NCI-H526 (cell line): ENCODE results near the gene OSBPL2.

Experiments
- DNase-seq, 2 experiments: peaks; one replicate each; lab custom pipeline; 2025; lab: John Stamatoyannopoulos, UW

The OSBPL2 gene

DNA sequence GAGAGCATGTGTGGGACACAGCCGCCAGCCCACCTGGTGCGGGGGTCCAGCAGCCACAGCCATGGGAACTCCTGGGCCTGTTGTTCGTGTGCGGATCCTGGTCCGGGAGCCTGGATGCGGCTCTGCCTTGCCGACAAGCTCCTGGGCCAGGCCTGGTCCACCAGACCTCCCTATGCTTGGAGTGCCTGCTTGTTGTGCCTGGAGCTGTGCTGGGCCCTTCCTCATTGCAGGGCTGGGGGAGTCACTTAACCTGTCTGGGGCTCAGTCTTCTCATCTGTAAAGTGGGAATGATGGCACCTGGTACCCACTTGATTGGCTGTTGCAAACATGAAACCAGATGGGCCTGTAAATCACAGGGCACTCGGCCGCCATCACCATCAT lies 2.6 kb upstream of the OSBPL2 start:
- no peak for DNase-seq

DNA sequence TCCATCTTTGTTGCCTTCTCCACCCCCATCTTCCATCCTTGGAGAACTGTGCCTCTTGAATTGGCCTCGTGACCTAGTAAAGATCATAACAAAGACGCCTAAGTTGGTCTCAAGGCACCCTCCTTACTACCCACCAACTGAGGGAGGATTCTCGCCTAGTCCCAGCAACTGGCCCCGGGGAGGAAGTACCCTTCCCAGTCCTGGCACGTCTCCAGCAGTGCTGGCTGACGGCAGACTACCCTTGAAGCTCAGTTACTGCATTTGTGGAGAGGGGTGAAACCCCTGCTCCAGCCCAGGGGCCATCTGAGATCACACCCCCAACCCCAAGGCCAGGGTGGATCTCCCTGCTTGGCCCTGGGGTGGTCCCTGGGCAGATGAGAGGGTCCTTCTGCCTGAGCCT lies 2.1 kb upstream of the OSBPL2 start:
- DNase-seq = no peak

DNA sequence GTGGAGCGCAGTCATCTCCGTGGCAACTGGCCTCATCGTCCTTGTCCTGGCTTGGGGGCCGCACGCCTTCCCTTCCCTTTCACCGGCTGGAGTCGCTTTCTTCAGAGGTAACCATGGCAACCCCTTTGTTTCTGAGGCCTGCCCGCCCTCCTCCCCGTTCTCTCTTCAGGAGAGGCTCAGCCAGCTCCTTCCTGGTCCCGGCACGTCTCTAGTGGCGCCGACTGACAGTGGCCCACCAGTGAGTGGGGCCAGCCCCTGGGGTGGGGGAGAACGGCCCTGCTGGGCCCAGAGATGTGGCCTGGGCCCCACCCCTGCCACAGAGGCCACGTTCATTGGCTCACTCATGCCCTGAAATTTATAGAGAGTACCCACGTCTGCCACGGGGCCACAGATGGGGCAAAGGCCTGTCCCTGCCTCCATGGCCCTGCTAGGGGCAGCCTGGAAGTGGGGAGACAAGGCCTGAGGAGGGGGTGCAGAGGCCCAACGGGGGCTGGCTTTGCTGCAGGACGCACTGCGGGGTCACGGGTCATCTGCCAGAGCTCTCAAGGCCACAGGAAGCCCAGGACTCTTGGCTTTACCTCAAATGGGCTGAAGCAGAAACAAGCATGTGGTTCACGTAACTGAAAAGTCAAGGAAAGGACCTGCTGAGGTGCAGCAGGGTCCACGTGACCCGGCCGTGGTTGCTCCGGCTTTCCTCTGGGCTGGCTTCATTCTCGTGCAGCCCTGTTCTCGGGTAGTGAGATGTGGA lies 1.4 kb upstream of the OSBPL2 start:
- DNase-seq = no peak

DNA sequence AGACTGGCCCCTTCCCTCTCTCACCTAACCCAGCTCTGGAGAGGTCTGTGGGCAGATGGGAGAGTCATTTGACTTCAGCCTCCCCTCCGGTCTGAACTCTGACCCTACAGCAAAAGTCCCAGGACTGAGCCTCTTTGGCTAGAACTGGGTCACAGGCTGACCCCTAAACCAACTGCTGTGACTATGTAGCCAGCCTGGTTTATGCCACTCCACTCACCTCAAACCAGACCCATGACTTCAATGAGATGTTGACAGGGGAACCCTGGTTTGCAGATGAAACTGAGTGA lies 864 bp upstream of the OSBPL2 start:
- DNase-seq = no peak

DNA sequence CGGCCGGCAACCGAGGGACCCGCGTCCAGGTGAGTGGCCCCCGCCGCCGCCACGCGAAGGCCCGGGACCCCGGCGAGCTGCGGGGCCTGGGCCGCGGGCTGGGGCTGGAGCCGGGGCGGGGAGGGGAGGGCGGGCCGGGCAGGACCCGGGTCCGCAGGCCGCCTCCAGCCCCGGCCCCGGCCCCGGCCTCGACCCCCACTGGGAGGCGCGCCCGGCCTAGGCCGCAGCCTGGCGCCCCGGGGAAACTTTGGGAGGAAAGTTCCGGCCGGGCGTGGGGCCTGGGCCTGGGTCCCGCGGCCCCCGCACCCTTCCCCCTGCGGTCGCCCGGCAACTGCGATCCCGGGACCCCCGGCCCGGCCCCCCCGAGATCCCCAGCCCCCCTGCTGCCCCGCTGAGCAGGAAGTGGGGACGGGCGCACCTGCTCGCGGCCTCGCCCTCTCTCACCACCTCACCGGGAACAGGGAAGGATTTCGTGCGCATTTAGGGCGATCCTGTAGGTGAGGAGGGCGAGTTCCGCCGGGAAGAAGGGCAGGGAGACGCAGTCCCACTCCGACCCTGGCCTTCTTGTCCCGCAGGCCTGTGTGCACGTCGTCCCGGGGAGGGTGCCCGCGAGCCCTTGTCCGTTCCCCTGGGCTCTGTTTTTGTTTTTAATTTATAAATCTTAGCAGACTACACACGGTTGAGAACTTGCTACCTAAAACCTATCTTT lies 402 bp downstream of the OSBPL2 start:
- DNase-seq = peak in 1 of 2 experiments; percentile 53

DNA sequence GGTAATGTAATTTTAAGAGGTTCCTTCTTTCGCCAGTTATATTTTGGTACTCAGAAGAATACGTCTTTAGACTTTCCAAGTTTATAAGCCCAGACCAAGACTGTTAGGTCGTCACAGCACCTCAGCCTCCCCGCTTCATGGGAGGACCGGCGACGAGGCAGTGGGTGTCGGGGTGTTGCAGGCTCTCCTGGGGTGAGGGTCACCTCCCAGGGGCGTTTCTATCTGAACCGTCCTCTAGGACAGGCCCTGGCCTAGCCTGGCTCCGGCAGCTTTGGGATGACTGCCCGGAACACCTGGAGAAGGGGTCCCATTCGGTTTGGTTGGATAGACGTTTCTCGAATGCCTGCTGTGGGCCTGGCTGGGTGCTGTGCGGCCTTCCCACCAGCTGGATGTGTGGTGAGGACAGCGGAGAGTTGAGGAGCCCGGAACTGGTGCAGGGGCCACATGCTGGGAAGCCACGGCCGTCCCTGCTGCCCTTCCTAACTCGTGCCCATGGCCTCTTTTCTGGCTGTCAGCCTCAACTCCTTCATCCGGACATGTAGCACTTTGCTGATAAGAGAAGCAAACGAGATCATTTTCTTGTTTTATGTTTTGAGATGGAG lies 1.1 kb downstream of the OSBPL2 start:
- no peak for DNase-seq

DNA sequence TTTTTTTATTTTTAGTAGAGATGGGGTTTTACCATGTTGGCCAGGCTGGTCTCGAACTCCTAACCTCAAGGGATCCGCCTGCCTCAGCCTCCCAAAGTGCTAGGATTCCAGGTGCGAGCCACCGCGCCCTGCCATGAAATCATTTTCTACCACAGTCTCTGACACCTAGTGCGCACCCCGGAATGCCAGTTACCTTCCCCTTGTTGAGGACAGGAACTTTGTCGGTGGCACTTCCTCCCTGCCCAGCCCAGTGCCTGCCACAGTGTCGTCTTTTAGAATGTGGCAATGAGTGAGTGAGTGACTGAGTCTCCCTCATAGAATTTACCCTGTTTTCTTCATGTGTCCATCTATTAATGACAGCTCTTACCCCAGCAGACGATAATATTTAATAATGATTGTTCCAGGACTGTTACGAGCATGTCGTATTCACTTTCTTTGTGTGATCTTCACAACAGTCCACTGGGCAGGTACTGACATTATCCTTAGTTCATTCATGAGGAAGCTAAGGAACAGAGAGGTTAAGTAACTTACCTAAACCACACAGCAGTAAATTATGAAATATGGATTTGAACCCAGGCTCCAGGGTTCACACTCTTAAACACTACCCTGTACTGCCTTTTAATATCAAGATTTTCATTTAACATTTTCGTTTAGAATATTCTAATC lies 1.8 kb downstream of the OSBPL2 start:
- no peak for DNase-seq

DNA sequence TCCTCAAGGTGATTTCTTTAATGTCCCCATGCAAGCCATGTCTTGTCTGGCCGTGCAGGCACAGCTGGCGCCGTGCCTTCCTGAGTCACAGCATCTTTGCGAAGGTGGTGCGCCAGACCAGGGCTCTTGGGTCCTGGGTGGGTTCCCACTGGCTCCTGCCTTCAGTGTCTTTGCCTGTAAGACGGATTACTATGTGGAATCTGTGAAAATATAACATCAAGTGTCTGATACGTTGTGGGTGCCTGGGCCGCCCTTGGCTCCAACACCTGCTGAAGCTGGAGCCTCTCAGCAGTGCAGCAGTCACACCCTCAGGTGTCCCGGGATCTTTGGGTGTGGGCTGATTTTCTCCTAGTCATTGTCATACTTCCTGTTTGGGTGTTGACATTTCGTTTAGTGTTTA lies 3.2 kb downstream of the OSBPL2 start:
- no peak for DNase-seq

DNA sequence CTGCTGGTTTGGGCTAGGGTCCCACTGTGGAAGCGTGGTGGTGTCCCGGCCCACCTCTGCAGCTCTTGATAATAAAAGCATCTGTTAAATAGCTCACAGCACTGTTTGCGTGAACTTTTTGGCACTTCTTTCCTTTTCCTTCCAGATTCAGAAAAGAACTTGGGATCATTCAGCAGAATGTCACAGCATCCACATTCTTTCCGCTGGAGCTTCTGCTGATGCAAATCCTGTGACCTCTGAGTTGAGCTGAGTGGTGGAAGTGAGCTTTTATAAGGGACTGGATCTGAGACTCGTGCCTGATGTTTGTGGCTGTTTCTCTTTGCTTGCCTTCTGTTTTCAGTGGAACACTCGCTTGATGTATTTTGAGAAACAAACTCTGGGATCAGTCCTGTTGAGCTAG lies 3.9 kb downstream of the OSBPL2 start:
- DNase-seq = no peak

DNA sequence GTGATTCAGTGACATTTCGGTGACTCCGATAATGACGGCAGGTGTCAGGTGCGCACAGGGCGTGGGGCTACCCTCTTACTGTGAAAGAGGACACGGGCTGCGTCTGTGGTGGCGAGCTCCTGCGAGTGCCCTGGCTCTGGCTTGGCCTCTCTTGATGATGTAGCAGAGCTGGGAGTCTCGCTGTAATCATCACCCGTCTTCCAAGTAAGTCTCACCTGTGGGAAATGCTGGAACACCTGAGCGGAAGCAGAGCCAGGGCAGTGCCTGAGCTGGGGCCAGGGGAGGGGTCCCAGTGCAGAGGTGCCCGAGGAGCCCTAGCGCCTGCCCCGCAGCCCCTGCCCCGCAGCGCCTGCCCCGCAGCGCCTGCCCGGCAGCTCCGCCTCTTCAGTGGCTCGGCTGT lies 4.8 kb downstream of the OSBPL2 start:
- no peak for DNase-seq

DNA sequence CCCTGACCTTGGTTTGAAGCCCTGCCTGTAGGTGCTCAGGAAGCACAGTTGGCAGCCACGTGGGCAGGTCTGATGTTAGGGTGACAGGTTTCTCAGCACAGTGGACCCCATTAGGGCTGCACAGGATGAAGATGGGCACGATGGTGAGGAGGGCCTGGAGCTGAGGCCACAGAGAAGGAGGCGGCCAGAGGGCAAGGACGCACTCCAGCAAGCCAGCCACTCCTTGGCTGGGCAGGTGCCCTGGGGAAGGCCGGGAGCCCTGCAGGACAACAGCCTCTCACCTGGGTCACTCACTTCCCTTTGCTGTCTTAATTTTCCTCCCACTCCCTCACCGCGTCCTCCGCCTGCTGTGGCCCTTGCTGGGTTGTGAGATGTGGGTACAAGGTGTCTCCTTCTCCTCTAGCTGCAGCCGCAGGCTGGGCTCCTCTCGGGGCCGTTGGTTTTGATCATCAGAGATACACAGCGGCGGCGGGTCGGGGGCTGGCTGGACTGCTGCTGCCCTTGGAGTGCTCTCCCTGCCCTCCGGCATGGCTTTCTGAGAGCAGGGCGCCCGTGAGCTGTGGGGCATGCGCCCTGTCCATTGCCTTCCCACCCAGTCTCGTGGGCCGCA lies 5.7 kb downstream of the OSBPL2 start:
- no peak for DNase-seq

DNA sequence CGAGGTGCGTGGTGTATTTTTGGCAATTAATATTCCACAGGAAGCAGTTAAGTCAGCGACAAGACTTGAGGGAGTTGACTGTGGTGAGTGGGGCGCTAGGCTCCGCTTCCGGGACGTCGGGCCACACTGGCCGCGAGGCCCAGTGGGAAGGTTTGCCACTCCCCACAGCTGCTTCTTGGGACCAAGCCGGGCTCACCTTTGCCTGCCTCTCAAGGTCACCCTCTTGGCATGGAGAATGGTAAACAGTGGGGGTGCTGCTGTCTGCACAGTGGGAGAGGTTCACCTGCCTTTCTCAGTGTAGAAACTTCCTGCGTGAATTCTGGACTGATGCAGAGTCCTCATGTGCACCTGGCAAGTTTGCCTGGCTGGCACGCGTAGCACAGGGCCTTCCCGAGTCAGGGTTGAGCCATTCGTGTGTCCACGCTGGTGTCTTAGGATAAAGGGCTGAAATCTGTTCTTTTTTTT lies 6.4 kb downstream of the OSBPL2 start:
- no peak for DNase-seq

DNA sequence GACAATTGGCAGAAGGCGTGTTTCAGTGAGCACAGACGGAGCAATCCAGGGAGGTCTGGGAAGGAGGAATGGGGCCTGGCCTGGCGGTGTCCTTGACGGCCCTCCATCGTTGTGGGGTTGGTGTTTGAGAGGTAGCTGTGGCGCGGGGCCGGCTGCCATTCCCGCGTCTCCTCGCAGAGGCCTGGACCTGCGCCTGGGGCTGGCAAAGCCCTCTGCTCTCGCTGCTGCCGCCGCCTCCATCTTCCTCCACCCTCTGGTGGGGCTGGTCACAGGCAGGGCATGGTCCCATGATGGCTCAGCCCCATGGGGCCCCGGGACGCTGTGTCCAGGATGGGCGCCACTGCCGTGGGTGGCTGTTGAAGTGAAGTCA lies 7.6 kb downstream of the OSBPL2 start:
- no peak for DNase-seq

DNA sequence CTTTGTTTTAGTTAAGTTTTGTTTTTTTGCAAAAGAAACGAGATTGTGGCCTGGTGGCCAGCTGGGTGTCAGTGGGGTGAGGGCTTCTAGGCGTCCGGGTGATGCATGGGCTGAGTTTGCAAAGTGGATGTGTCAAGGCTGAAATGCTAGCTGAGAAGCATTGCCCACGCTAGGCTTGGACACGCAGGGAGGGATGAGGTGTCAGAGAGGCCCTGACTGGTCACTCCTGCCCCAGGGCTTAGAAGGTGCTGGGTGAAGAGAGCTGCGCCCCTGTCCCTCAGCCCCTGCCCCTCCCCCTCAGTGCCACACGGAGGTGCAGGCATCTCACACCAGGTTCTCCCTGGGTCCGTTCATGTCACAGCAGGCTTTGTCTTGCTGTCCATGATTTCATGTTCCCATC lies 8.1 kb downstream of the OSBPL2 start:
- DNase-seq = no peak

DNA sequence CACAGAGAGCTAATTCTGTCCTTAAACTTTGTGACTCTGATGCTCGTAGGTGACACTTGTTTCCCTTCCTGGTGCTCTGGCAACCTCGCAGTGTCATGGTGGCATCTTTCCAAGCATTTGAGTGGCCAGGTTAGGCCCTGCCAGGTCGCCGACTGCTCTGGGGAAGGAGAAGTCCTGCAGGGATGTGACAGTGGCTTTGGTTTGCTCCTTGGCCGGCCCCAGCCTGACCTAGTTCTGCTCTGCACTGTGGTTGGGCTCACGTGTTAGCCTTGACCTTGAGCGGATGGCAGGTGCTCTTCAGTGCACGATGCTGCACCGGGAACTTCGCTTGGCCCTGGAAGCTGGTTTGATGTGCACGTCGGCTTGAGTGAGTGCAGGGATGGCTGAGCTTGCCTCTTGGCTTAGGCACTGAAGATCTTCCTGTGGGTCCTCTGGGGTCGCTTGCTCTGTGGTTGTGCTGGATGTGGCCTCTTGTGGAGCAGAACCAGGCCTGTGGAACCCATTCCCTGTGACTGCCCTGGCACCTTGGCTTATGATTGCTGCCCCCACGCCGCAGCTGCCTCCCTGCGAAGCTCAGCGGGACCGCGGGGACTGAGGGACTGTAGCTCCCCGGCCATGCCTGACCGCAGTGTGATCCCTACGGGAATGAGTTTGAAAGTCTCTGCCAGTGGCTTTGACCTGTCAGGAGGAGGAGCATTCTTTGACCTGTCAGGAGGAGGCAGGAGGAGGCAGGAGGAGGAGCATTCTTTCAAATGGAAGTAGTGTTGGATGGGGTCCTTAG lies 8.7 kb downstream of the OSBPL2 start:
- no peak for DNase-seq

DNA sequence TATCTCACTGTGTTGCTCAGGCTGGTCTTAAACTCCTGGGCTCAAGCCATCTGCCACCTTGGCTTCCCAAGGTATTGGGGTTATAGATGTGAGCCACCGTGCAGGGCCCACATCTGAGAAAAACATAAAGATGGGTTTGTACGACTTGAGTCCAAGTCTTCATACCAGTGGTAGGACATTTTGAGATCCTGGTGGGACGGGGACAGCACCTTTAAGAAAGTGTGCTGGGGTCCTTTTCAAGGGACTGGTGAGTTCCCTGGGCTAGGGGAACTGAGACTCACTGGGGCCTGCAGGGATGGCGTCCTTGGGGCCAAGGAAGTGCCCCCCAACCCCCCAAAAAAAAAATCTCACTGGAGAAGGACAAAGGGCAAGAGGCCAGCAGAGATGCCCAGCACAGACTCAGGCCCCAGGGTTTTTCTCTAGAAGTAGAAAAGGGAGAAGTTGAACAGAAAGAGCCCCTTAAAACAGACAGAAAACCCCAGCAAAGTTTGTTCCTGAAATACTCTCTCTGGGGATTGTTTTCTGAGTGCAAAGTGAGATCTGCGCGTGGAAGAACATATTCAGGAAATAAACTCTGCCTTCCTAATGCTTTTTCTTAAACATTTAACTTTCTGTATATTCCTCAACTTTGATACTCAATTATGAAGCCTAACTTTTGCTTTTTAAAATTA lies 10.7 kb downstream of the OSBPL2 start:
- DNase-seq = no peak

DNA sequence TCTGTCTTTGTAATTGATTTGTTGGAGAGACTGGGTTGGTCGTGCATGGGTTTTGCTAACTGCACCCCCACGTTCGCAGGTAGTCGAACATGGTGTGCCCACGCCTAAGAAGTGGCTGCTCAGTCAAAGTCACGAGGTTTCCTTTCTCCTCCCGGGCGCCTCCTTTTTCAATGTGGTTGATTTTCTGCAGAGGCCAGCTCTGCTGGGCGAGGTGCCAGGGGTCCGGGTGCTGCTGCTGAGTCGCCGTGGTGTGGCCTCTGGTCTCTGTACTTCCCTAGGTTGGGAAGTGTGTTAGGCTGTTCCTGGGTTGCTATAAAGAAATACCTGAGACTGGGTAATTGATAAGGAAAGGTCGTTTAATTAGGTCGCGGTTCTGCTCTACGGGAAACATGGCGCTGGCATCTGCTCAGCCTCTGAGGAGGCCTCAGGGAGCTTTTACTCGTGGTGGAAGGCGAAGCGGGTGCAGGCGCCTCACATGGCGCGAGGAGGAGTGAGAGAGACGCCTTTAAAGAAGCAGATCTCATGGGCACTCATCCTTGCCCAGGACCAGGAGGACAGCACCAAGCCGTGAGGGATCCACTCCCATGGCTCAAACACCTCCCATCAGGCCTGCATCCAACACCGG lies 14.1 kb downstream of the OSBPL2 start:
- no peak for DNase-seq

DNA sequence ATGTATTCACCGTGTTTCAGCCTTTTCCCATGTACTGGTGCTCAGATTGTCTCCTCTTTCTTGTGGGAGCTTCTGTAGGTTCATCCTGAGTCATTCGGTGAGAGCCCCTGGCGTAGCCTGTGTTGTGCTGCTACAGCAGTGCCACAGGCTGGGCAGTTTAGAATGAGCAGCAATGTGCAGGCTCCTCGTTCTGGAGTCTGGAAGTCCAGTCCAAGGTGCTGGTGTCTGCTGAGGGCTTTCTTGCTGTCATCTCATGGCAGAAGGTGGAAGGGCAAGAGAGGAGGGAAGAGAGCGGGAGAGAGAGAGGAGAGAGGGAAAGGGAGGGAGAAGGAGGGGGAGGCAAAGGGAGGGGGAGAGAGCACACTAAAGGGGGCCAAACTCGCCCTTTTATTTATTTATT lies 15.1 kb downstream of the OSBPL2 start:
- DNase-seq = no peak

DNA sequence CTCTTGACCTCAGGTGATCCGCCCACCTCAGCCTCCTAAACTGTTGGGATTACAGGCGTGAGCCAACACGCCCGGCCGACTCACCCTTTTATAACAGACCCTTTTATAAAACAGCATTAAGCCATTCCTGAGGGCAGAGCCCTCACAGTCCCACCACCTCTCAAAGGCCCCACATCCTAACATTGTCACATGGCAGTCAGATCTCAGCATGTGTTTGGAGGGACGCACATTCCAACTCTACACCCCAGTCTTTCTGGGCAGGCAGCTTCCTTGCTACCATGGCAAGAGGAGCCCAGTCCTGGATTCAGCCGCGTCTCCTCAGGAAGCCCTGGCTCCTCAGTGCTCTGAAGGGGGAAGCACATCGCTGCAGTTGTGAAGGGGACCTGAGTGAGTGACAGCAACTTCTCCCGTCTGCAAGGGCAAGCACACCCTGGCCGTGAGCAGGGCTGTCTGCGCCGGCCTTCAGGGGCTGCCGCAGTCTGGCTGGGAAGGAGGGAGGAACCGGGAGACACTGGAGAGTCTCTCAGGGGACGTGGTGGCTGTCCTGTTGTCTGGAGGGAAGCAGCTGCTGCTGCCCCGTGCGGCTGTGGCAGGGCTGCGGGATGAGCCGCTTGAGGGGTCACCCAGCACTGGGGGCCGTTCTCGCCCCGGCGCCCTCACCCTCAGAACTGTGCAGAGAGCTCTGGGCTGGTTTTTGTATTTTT lies 15.9 kb downstream of the OSBPL2 start:
- DNase-seq = no peak

DNA sequence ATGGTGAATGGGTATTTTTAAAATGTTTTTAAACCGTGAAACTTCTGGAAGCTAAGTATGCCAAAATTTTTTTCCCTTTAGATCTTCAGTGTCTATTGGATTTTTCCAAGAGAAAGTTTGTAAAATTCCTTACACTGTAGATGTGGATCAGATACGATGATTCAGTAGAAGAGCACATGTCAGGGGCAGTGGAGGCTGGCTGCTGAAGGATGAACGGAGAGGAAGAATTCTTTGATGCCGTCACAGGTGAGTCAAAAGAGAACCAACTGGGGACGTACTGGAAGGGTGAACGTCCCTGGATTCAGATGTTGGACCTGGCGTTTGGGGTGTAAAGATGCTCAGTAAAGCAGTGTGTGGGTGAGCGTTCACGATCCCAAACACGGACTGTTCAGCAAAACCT lies 17.7 kb downstream of the OSBPL2 start:
- DNase-seq = no peak
